GM21447 (cell line): ENCODE data around the gene ZNF598.
"Not testable (repeated sequence)": the region's sequence is repeated elsewhere in the genome, so short reads cannot be mapped to it uniquely, and the experiment has no call there.

ENCODE experiments used
- ATAC-seq: cut with Tn5 transposase; IDR thresholded peaks from one replicate; pipeline ENCODE4 v1.9.1; 2021; ENCODE audit not compliant: unreplicated experiment

Gene ZNF598

GRCh38 chr16:2040787-2041522 is 31.3 kb upstream of the ZNF598 start:
- ATAC-seq = no peak

GRCh38 chr16:2040041-2040786 is 30.6 kb upstream of the ZNF598 start:
- no peak for ATAC-seq

- ATAC-seq = no peak
Measured at GRCh38 chr16:2039274-2040031, 29.8 kb upstream of the ZNF598 start.

GRCh38 chr16:2038382-2039231 is 29.0 kb upstream of the ZNF598 start:
- no peak for ATAC-seq

GRCh38 chr16:2037647-2038381 is 28.2 kb upstream of the ZNF598 start:
- ATAC-seq = no peak

- ATAC-seq = no peak
Measured at GRCh38 chr16:2037115-2037514, 27.5 kb upstream of the ZNF598 start.

GRCh38 chr16:2036200-2036966 is 26.8 kb upstream of the ZNF598 start:
- ATAC-seq = no peak

GRCh38 chr16:2035431-2036199 is 26.0 kb upstream of the ZNF598 start:
- ATAC-seq = no peak

GRCh38 chr16:2034696-2035430 is 25.2 kb upstream of the ZNF598 start:
- no peak for ATAC-seq

- ATAC-seq = not testable (repeated sequence)
Measured at GRCh38 chr16:2033909-2034695, 24.5 kb upstream of the ZNF598 start.

GRCh38 chr16:2033057-2033908 is 23.7 kb upstream of the ZNF598 start:
- ATAC-seq = no peak

GRCh38 chr16:2032285-2033056 is 22.9 kb upstream of the ZNF598 start:
- ATAC-seq = no peak

GRCh38 chr16:2031081-2031577 is 21.5 kb upstream of the ZNF598 start:
- ATAC-seq = no peak

GRCh38 chr16:2030036-2030435 is 20.4 kb upstream of the ZNF598 start:
- ATAC-seq = no peak

- no peak for ATAC-seq
Measured at GRCh38 chr16:2029350-2029749, 19.7 kb upstream of the ZNF598 start.
